GM18909 (cell line): ENCODE data around the gene ATP5MG.
"Not testable (repeated sequence)": the region's sequence is repeated elsewhere in the genome, so short reads cannot be mapped to it uniquely, and the experiment has no call there.

Source experiments
- ATAC-seq: cut with Tn5 transposase; IDR thresholded peaks from one replicate; pipeline ENCODE4 v1.9.1; 2021; ENCODE audit warnings: mild to moderate bottlenecking; ENCODE audit not compliant: unreplicated experiment, poor library complexity

ATP5MG gene

DNA sequence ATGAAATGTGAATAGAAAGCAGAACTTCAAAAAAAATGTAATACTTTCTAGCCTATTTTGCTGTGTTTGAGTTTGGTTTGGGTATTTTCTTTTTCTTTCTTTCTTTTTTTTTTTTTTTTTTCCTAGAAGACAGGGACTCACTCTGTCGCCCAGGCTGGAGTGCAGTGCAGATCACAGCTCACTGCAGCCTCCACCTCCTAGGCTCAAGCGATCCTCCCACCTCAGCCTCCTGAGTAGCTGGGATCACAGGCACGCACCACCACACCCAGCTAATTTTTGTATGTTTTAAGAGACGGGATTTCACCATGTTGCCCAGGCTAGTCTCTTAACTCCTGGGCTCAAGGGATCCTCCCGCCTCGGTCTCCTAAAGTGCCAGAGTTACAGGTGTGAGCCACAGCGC lies 1.2 kb downstream of the ATP5MG start:
- ATAC-seq, result not testable (repeated sequence)

DNA sequence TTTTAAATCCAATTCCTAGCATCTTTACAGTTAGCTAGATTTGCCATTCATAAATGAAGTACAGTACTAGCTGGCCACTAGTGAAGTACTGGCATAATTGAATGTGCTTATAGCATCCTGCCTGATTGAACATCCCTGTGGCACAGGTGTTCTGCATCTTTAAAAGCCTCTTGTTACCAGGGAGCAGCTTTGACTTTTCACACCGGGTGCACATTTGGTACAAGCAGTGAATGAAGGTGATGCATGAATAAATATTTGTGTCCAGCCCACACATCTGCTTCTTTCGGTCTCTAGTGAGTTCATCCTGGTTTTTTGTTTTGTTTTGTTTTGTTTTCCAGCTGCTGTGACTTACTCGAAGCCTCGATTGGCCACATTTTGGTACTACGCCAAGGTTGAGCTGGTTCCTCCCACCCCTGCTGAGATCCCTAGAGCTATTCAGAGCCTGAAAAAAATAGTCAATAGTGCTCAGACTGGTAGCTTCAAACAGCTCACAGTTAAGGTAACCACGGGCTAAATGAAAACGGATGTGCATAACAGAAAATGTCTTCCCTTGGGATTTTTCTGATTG lies 5.3 kb downstream of the ATP5MG start:
- no peak for ATAC-seq

DNA sequence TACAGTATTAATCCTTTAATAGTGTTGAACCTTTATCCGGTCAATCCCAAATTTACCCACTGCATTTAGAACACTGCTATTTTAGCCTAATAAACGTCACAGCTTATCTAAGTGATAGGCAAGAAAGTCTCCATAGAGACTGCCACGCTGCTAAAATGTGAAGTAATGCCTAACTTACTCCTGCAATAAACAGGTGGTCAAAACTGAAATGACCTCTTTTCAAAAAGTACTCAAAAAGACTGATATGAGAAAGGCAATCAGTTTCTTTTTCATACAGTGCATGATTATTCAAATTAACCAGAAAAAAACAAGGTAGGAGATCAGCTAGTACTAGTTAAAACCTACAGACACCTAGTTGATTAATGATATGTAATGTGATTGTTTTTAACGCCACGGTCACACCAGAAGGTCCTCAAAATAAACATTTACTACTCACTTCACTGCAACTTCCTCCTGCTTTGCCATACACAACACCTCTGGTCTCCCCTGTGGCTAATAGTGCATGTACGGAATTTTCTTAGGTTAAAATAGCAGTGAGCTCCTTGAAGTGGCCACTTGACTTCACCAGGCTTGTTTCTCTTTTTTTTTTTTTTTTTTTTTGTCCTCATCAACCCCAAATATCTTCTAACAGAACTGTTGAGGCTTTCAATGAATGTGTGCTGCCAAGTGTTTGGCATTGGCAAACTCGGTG lies 8.8 kb downstream of the ATP5MG start:
- peak; percentile 67 for ATAC-seq

DNA sequence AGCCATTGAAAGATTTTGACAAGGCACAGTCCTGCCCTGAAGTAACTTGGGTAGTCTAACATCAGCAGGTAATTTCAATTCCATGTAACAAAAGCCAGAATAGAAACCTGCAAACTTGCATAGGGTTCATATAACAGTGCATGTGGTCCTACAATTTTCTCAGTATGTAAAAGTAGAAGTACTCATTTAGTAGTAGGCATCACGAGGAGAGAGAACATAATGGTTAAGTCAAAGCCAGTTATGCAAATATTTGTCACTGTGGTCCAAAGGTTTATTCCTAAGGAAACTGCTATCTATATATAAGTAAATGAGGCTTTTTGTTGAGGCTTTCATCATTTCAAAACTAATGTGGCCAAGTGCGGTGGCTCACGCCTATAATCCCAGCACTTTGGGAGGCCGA lies 10.1 kb downstream of the ATP5MG start:
- ATAC-seq, result no peak

DNA sequence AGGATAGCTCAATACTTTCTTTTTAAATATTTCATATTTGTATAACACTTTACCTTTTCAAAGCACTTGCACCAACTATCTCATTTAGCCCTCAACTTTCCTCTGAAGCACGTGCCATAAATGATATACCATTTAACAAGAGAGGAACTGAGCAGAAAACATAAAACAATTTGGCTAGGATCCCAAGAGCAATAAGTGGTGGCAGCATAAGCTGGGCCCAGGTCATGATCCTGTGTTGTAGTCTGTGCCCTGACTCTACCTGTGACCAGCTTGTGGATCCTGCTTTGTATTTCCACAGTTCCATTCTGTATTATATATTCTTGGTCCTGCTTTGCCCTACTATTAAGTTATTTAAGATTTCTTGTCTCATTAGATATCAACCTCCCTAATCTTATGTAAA lies 11.5 kb downstream of the ATP5MG start:
- no peak for ATAC-seq

DNA sequence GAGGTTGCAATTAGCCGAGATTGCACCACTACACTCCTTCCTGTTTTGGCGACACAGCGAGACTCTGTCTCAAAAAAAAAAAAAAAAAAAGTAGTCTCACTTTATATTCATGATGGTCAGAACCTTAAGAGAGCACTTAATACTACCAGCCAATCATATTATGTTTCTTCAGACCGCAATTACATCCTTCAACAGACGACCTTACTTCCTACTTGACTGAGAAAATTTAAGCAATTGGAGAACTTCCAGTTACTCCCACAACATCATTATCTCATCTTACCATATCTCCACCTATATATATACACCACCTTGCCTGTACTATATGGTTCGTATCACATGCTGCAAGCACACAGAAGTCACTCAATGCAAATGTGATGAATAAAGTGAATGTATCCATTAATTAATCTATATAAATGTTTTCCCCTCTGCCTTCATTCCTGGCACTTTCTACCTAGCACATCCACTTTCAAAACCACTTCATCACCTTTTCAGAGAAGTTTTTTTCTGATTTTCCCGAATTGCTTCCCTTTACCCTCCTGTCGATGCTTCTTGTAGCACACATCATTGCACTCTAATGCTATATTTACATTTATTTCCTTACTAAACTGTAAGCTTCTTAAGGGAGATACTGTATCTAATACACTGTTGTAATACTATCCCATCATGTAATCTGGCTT lies 13.8 kb downstream of the ATP5MG start:
- ATAC-seq, result no peak

DNA sequence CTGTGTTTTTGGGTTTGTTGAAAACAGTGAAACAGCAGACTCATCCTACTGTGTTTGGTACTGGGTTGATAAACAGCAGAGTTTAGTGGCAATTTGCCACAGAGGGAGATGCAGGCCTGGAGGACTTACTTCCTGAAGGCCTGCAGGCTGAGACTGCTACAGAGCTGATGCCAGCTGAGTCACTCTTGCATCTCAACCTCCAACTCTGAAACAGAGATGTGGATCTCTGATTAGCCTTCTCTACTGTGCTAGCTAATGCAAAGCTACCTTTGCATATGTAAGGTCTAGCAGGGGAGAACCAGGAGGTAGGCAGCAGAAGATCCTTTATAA lies 14.3 kb downstream of the ATP5MG start:
- no peak for ATAC-seq

DNA sequence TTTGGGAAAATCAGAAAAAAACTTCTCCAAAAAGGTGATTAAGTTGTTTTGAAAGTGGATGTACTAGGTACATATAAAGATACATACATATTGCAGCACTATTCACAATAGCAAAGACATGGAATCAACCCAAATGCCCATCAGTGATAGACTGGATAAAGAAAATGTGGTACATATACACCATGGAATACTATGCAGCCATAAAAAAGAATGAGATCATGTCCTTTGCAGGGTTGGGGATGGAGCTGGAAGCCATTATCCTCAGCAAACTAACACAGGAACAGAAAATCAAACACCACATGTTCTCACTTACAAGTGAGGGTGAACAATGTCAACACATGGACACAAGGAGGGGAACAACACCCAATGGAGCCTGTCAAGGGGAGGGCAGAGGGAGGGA lies 15.5 kb downstream of the ATP5MG start:
- ATAC-seq, result not testable (repeated sequence)

DNA sequence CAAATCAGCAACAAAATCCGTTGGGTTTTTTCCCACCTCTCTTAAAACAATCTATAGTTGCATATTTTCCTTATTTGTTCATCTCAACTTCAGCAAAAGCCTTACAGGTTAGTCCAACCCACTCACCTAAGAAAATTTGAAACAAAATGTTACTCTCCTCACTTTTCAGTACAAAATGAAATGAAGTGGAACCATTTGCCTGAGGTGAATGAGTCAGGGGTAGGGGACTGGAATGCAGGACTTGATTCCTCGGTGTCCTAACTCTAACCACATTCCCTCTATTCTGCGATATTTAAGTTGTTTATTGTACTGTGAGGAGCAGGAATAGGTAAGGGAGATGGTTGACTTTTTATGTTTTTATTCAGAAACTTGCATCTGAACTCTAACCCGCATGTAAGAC lies 16.4 kb downstream of the ATP5MG start:
- ATAC-seq, result no peak

DNA sequence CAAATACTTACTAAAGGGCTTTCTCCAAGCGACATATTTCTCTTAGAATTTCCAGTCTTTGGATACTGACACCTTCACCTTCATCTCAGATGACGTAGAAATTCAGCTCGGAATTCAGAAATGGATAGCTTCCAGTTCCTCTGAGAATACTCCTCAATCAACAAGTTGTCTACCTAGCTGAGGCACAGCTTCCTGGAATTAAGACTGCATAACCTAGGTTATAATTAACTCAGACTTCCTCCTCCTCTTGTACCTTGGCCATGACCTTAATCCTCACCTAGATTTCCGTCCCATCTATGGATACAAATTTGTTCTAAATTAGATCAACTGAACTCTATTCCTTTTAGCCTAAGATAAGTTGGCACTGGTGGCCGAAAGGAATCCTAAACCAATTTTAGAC lies 17.4 kb downstream of the ATP5MG start:
- no peak for ATAC-seq

DNA sequence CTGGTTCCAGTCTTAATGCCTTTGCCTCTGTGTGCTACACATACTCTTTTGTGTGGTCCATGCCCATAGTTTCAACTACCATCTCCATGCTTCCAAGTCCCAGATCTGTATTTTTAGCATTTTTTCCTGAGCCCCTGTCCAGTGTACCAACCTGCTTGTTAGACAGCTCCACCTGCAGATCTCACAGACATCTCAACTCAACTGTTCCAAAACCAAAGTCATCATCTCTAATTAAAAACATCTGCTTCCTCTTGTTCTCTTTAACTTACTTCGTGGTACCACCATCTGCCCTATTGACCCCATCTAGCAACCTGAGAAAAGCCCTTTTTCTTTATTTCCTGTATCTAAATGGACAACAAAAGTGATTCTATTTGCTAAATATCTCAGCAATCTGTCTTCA lies 26.3 kb downstream of the ATP5MG start:
- no peak for ATAC-seq

DNA sequence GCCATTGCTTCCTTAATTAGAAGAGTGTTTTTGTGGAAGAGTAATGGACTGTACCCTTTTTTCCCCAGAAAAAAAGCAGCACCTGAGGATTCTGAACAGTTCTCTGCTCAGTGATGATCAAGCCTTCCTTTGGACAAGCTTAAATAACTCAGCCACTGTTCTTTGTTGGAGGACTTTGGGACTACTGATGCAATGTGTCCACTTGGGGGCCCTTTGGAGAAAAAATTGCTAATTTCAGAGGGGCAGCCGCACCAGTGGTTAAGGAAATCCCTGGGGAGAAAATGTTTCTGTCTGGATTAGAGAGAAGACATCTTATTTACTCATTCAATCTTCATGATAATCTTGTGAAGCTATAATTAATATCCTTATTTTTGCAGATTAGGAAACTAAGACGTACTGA lies 29.6 kb downstream of the ATP5MG start:
- ATAC-seq, result no peak

DNA sequence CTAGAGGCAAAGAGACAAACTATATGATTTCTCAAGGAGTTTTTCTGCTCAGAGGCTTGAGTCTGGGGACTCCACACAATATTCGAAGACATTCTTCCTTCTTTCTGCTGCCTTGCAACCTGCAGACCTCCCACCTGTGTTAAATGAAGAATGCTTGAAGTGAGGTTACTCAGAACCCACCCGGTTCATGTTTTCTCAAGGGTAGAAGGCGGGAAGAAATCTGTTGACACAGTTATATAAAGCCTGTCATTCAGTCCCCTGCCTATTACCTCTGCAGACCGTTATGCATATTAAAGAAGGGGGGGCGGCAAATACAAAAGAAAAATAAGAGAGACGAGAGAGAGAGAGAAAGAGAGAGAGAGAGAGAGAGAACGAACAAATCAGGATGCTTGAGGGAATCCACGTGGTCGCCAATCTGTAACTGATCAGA lies 32.7 kb downstream of the ATP5MG start:
- ATAC-seq, result no peak

DNA sequence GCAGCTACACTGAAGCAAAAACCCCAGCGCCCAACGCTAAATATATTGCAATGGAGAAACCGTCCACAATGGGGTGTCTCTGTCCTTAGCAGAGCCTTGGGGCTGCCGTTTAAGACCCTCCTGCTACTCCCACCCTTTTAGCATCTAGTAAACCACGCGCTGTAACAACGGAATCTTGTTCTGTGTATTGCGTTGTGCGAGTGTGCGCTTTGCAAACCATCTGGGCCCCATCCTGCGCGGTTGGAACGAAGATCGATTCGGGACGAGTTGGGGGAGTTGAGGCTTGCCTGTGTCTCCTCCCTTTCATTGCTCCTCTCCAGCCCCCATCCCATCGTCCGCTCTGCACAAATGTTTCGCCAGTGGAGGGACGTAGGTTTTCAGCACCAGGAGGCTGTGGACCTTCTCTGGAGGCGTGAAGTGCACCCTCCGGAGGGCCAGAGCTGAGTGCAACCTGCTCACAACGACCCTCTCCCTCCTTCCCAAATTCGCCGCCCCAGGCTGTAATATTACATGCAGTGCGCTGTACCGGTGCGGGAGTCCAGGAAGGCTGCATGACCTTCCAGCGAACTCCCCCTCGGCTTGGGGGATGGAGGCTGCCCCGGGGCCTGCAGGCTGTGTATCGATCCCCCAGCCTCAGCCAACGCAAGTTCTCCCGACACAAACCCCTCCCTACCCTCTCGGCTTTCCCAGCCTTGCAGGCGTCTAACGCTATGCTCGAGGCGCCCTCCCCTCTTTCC lies 33.3 kb downstream of the ATP5MG start:
- no peak for ATAC-seq

DNA sequence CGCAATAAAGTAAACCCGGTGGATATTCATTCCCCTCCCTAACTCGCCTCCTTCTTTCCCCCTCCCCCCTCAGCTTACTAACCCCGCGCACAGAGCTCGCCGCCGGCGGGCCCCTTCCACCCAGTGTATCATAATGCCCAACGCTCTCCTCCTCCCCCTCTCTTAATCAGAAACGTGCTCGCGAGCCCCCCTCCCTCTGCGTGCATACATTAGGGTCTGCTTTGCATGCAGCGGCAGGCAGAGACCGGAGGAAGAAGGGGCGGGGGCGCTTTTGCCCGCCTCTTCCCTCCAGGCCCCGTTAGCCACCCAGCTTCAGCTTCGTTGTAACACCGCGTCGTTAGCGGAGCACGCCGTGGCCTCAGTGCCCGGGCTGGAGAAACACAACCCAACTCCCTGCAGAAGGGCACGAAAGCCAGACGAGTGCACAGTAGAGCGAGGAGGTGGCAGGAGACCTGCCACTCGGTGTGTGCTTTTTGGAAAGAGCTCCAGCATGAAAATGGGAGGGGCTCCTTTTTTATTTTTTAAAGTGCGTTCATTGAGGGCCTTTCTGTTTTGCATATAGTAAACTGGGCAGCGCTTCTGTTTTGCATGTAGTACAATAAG lies 34.0 kb downstream of the ATP5MG start:
- peak; percentile 31 for ATAC-seq

DNA sequence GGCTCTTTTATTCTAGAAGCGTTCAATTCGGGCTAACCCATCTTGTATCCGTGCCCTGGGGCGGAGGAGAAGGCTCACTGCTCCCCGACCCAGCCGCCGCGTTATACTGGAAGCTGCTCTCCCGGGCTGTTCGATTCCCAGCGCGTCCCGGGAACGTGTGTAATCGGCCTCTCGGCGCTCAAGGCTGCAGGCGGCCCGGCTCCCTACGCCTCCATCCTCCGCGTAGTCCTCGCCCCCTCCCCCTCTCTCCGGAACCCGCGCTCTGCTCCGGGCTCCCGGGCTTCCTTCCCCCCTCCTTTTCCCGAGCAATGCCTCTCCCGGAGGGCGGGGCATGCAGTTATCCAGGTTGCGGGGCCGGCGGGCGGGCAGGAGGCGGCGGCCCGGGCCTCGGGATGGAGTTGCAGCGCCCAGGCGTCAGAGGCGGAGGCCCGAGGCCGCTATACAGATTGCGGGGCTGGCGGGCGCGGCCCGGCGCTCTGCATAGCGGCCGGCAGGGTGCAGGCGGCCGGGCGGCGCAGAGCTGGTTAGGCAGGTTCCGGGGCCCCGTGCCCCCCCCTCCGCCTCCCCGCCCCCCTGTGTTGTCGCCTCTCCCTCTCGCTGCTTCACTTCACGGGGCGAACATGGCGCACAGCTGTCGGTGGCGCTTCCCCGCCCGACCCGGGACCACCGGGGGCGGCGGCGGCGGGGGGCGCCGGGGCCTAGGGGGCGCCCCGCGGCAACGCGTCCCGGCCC lies 34.7 kb downstream of the ATP5MG start, which contains the start of gene KMT2A:
Gene KMT2A, plus strand, starts transcription at position 600 of the 732 bp plus-strand sequence. Its CDS starts 21 bp downstream, at position 621.
- ATAC-seq, result peak; percentile 64

DNA sequence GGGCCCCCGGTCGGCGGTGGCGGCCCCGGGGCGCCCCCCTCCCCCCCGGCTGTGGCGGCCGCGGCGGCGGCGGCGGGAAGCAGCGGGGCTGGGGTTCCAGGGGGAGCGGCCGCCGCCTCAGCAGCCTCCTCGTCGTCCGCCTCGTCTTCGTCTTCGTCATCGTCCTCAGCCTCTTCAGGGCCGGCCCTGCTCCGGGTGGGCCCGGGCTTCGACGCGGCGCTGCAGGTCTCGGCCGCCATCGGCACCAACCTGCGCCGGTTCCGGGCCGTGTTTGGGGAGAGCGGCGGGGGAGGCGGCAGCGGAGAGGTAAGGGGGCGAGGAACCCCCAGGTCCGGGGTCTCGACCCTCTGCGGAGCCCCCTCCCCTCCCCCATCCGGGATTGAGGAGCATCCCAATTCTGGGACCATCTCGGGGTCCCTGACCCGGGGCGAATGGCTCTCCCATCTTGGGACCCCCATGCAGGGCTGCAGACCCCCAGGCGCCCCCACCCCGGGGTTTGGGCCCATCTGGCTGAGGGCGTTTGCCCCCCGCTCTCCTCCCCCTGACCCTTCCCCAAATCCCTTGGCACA lies 35.3 kb downstream of the ATP5MG start:
- peak; percentile 4 for ATAC-seq

DNA sequence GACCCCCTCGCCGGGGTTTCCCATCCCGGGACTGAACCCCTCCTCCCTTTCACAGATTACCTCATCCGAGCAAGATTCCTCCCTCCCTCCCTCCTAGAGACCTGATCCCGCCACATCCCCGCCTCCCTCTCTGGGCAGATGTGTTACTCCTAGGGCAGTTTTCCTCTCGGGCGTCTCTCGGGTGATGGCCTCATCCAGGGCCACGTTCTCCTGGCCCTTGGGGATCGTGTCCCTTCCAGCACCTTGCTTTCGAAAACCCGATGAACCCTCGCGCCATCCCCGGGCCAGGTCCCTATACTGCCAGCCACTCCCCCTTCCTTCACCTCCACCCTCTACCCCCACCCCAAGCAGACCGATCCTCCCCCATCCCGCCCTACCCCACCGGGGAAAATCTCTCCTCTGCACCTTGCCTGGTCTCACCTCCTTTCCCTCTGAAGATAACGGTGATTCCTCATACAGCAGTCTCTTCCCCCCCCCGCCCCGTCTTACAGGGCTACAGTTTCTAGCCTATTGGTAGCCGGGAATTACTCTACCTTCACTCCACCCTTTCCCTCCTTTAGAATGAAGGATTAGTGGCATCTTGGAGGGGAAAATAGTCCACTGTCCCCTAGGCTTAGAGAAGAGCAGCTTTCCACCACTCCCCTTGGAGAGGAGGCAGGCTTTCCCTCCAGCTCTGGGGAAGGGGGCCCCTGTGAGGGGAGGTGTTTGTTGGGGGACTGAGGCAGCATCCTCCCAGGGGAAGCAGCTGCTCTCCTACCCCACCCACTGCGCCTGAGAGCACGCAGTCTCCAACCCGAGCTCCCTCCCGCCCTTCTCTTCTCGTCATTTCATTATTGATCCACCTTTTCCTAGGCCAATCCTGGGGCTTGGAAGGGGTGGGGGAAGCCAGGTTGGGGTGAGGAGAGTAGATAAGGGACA lies 36.1 kb downstream of the ATP5MG start:
- ATAC-seq, result no peak
